22Rv1 (cell line): ENCODE measurements around the gene PDILT.

Experiments
- ZFX ChIP-seq: fragments of 450-650 bp; IDR thresholded peaks from 2 replicates; pipeline ENCODE4 v1.6.1; 2017; ENCODE audit warnings: antibody characterized with exemption, borderline replicate concordance
- TF ChIP-seq, protein P1 (sequence below): fragments of 450-650 bp; IDR thresholded peaks from 2 replicates; pipeline ENCODE4 v1.5.1; 2017; ENCODE audit warnings: mild to moderate bottlenecking

DNA sequence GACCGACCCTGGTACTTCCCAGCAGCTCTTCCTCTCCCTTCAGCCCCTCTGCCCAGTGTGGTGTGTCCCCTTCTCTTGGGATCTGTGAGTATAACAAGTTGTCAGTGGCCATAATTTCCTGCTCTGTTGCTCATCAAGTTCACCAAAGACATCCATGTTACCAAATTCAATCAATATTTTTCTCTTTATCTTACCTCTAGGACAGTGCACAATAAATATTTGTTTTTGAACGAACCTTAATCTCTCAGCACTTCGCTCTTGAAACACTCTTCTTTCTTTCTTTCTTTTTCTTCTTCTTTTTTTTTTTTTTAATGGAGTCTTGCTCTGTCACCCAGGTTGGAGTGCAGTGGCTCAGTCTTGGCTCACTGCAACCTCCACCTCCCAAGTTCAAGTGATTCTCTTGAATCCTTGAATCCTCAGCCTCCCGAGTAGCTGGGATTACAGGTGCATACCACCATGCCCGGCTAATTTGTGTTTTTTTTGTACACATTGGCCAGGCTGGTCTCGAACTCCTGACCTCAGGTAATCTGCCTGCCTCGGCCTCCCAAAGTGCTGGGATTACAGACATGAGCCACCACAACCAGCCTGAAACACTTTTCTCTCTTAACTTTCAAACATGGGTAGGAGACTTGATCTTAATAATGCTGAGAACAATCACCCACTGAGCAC is 49.3 kb downstream of the PDILT start:
- TF ChIP-seq, protein P1, sequence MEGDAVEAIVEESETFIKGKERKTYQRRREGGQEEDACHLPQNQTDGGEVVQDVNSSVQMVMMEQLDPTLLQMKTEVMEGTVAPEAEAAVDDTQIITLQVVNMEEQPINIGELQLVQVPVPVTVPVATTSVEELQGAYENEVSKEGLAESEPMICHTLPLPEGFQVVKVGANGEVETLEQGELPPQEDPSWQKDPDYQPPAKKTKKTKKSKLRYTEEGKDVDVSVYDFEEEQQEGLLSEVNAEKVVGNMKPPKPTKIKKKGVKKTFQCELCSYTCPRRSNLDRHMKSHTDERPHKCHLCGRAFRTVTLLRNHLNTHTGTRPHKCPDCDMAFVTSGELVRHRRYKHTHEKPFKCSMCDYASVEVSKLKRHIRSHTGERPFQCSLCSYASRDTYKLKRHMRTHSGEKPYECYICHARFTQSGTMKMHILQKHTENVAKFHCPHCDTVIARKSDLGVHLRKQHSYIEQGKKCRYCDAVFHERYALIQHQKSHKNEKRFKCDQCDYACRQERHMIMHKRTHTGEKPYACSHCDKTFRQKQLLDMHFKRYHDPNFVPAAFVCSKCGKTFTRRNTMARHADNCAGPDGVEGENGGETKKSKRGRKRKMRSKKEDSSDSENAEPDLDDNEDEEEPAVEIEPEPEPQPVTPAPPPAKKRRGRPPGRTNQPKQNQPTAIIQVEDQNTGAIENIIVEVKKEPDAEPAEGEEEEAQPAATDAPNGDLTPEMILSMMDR, result no peak
- TF ChIP-seq ZFX, result no peak
